SIG-M5 treated with dmso at 0.1 percent for 504 hours (cell line): Measurements from ENCODE around the gene RPTOR.

Experiments used
- DNase-seq: peaks from one replicate; lab custom pipeline; 2025; ENCODE audit not compliant: unreplicated experiment; lab: John Stamatoyannopoulos, UW

RPTOR gene

DNA sequence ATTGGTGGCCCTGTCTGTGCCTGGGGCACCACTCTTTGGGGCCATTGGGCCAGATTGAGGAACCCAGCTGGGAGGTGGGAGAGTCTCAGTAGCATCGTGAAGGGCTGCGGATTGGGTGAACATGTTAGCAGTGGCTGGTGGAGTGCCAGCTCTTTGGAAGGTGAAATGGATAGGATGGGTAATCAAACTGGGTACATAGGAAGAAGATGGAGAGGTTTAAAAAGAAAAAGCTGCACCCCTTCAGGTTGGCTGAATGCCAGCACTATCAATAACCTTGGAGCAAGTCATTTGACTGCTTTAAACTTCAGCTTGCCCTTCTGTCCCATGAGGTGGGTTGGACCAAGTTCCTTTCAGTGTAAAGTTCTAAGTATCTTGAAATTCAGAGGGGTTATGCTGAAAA lies 95.0 kb downstream of the RPTOR start:
- no peak for DNase-seq

DNA sequence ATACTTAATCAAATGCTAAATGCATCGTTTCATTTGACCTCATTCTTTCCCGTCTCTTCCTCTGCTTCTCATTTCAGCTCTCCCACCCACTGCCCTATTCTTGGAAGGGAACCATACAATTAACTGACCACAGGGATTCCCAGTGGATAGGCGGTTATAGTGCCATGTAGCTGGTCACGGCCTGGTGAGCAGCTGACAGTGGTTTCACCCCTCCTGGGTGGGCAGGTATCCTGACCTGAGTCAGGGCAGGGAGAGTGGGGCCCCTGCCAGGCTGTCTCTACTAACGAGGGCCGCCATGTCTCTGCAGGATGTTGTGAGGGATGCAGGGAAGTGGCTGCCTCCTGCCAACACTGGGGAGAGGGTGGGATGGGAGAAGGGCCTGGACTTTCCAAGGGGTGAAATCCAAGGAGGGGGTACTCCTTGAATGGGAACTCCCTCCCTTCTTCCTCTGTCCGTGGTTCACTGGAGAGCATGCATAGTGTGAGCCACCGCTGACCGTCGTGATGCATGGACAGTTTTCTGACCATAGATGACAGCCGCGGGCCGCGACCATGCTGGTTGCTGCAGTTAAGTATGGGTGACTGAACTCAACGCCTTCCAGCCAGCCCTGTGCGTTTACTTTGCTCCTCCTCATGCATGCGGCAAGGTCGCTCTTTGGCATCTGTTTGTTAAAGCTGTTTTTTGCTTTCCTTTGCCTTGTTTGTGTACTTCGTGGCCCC lies 95.9 kb downstream of the RPTOR start:
- DNase-seq, result no peak

DNA sequence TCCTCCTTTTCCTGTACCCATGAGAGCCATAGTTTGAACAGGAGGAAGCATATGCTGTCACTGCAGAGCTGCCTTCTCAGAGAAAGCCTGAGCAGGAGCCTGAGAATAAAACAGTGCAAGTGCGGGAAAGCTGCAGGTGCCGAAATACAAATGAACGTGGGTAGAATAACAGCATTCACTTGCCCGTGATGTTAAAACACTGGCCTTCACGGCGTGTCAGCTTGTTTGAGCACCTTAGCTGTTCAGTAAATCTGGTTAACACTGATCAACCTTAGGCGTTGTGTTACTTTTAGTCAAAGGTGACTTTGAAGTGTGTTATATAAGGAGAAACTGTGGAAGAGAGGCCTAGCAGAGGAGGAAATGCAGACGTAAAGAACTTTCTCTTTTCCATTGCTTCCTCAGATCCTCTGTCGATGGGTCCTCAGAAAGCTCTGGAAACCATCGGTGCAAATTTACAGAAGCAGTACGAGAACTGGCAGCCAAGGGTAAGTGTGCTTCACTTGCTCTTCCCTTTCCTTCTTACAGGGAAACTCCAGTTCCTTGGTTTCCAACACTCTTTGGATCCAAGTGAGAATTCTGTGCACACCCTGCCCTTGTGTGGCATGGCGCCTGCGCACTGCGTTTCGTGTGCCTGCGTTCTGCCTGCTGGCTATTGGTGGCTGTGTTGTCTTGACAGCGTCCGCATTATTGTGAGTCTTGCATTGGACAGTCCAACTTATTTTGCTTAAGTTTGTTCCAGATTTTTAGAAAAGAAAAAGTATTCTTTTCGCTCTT lies 98.9 kb downstream of the RPTOR start:
- DNase-seq, result no peak

DNA sequence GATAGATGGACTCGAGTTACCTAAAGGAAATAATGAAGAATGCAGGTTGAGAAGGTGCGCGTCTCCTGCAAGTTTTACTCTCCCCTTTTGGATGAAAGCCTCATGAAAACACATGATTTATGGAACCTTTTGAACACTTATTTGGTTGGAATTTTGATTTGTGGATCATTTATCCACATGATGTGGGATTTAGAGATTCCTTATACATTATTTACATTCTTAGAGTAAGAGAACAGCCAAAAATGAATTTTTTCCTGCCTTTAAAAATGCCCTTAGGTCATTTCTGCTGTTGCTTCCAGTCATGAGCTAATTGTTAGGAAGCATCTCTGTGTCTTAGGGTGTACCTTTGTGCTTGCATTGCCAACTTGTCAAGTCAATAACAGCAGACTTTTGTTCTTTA lies 99.9 kb downstream of the RPTOR start:
- DNase-seq, result no peak

DNA sequence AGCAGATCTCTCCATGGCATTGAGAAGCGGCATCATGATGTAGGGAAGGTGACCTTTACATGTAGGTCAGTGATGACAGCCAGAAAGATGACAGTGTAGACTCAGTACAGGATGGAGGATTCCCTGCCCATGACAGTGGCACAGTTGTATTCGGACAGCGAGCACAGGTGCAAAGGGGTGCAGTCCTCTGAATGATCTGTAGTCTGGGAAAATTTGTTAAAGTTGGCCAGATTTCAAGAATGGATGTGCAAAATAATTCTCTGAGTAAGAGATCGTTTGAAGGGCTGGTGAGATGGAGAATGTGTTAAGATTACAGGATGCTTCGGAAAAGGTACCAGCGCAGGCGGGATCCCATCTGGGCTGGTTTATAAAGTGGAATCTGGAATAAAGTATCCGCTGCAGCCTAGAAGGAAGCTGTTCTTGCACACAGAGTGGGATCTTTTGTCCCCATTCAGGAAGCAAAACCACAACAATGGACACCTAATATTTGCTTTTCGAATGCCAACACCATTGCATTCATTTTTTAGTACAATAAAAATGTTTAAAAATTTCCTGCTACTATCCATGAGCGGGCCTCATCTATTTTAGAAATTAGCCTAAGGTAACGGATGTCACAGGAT lies 101.2 kb downstream of the RPTOR start:
- DNase-seq, result no peak

DNA sequence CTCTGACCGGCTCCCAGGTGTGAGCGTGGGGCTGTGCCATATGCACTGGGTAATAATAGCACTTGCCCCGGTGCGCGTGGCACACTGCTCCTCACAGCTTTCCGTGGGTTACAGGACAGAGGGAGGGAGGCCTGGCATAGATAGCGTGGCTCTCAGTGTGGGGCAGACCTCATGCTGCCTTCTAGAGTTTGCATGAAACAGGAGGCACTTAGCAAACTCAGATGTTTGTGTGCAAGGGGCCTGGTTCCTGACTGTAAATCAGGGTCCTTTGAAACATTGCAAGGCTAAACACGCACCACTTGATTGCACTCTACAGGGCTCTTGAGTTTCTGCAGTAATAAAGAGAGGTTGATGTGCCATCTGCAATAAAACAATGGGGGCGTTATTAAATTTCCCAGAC lies 101.7 kb downstream of the RPTOR start:
- no peak for DNase-seq

DNA sequence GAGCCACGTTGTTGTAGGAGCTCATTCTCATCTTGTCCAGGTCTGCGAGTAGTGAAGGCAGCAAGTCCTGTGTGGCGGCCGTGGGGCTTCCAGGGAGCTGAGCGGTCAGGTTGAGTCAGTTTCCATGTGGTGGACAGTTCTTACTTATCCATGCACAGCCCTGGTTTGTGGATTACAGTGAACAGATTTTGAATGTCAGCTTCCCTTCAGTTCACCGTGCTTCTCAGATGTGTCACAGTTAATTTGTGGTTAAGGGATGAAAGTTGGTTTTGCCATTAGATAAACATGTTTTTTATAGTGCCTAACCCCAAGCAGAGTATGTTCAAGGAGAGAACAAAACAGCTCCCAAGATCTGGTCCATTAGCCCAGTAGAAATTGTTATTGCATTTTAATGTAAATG lies 103.1 kb downstream of the RPTOR start:
- DNase-seq, result no peak

DNA sequence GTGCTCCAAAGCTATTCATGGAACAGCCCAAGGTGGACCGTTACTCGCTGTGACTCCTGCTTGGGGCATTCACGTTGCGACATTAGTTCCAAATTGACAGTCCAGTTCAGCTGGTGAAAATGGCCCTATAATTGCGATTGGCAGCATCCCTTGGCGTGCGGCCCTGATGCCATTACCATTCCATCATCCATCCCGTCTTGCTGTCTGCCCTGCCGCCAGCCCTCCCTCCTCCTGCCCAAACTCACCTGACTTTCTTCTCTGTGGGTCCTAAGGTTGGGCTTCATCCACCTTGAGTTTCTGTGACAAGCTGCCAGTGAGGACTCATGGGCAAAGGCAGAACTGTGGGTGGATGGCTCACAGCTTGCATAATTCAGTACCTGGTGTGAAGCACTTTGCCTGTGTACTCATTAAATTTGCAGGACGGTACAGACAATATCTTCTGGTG lies 104.6 kb downstream of the RPTOR start:
- no peak for DNase-seq

DNA sequence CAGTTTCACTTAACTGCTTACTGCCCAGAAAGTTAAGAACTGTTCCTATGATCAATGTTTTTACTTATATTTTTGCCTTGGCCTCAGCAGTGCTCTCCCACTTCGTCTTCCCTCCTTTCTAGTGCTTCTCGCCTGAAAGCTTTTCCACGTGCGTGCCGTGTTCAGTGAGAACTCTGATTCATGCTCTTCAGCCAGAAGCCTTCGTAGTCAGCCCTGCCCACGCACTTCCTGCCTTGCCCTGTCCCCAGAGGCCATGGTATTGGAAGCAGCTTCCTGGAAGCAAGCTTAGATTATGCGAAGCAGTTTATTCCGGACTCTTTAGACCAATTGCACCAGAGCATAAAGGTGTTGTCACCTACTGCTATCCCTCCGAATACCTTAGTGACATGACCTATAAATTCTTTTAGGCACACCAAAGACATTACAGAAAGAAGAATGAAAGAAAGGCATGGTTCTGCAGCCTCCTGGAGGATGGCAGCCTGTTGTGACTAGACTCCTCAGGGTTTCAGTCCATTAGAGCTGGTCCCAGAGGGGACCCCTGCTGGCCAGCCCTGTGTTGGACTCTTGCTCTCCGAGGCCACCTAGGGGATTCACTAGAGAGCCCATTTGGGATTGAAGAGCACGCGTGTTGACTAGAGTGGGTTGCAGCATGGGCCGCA lies 105.2 kb downstream of the RPTOR start:
- DNase-seq, result peak; percentile 22

DNA sequence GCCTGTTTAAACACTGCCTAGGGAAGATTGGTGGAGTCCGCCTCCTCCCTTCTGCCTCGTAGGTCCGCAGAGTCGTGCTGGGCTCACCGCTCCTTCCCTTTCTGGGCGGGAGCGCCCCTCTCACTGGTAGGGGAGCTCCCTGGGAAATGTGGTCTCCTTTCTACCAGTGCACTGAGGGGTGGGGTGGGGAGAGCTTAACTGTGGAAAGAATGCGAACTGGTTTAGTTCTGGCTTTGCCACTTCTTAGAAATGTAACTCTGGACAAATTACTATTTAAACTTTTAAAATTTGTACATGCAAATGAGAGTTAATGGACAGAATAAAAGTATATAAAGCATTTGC lies 105.7 kb downstream of the RPTOR start:
- DNase-seq, result no peak

DNA sequence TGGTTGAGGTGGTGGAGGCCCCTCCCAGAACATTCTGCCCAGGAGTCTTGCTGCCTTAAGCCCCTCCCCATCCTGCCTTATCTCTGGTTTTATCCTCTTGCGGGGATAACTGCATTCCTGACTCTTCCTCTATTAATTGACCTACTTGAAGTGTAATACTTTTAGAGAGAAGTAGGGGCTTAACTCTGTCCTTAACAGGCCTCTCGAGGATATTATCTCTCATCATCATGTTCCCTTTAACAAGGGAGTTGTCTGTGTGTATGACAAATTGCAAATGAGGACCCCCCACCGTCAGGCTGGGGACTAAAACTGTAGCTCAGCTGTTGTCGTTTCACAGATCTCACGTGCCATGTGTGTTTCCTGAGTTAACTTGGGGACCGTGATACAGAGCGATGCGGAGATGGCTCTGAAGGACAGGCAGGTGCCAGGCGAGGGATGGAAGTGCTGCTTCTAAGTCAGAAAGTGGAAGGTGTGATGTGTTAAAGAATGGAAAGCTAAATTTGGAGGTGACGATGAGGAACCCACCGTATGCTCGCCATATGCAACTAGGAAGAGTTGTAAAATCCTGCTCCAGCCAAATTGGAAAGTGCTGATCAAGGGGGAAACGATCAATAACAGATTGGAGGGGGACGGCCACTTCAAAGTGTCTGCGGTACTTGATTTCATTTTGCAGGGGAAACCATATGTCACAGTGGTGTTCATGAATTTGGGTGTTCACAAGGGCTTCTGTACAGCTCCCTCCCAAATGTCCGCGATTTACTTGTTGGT lies 106.3 kb downstream of the RPTOR start:
- no peak for DNase-seq

DNA sequence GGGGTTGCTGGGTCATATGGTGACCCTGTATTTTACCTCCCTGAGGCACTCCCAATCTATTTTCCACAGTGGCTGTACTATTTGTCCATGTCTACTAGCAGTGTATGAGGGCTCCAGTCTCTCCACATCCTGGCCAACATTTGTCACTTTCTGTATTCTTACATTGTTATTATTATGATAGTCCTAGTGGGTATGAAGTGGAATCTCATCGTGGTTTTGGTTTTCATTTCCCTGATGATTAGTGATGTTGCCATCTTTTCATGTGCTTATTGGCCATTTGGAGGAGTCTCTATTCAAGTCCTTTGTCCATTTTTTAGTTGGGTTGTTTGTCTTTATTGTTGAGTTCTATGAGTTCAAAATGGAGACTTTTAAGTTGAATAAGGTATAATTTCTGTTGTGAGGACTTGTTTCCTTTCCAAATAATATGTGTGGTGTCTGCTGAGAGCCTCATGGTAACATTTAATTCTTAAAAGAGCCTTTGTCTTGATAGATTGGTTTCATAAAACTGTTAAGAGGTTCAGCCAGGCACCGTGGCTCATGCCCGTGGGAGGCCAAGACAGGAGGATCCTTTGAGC lies 108.2 kb downstream of the RPTOR start:
- no peak for DNase-seq

DNA sequence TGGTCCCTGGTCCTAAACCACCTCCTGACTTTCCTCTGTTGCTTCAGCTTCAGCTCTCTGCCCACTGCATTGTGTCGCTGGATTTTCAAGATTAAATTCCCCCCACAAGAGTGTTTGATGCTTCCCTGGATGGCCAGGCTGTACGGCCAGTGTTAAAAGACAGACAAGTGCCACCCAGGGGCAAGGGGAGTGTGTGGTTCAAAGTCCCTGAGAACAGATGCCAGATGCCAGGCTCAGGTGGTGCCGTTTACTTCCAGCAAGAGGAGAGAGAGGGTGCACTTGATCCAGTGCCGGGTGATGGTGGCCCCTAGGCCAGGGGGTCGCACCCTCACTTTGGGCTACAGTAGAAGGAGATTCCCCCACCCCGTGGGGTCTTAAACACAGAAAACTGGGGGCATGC lies 109.2 kb downstream of the RPTOR start:
- DNase-seq, result no peak

DNA sequence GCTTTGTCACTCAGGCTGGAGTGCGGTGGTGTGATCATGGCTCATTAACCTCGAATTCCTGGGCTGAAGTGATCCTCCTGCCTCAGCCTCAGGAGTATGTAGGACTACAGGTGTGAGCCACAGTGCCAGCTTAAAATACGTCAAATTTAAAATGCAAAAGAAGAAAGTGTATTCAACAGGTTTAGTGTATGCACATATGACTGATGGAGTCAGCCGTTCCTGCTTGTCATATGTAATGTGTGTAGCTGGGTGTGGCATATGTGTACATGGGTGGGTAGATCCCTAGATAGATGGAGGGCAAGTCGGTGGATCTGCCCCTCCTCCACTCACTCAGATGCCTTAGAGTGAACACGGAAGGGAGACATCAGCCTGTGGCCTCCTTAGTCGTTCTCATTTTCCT lies 111.0 kb downstream of the RPTOR start:
- DNase-seq, result no peak

DNA sequence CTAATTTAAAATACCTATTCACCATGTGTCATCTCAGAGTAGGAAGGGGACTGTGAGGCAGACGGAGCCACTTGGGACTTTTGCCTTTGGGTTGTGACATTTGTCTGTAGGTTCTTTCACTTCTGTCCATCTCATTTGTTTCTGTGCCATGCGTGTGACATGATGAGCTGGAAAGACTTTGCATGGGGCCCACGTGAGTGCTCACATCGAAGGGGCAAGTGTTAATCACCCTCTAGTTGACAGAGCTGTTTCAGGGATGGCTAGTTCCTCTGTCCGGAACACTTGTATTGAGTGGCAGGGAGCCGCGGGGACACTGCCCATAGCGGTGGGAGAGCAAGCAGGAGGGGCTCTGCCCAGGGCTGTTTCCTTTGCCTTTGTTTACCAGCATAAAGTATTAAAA lies 112.0 kb downstream of the RPTOR start:
- DNase-seq, result no peak

DNA sequence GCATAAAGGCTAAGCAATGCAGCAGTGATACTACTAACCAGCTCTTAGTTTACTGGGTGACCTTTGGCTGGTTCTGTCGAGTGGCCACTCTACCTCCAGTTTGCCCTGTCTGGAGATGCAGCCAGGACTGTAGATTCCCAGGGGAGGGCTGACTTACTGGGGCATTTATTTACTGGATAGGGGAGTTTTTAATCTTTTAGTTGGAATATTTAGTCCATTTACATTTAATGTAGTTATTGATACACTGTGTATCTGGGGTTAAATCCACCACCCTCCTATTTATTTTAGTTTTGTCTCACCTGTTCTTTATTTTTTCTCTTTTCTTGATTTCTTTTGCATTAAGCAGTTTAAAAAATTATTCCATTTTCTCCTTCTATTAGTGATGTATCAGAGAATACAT lies 112.9 kb downstream of the RPTOR start:
- no peak for DNase-seq

DNA sequence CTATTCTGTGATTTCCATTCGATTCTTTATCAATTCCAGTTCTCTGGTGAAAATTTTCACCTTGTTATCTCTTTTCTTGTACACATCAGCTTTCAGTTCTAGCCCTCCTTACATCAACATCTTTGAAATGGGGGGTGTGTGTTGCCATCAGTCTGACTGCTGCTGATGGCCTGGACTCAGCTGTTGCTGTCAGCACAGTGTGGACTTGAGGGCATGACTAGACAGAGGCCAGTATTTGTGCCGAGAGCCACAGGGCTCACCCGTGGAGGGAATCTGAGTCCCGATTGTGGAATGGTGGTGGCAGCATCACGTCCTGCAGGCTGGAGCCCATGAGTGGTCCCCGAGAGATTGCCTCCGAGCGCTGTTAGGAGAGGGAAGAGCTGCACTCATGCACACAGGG lies 114.2 kb downstream of the RPTOR start:
- DNase-seq, result no peak

DNA sequence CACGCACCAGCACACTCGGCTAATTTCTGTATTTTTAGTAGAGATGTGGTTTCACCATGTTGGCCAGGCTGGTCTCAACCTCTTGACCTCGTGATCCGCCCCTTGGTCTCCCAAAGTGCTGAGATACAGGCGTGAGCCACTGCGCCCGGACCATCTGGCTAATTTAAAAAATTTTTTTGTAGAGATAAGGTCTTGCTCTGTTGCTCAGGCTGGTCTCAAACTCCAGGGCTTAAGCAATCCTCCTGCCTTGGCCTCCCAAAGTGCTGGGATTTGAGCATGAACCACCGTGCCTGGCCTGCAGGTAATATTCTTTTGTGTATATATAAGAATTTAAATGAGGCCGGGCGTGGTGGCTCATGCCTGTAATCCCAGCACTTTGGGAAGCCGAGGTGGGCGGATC lies 115.0 kb downstream of the RPTOR start:
- no peak for DNase-seq

DNA sequence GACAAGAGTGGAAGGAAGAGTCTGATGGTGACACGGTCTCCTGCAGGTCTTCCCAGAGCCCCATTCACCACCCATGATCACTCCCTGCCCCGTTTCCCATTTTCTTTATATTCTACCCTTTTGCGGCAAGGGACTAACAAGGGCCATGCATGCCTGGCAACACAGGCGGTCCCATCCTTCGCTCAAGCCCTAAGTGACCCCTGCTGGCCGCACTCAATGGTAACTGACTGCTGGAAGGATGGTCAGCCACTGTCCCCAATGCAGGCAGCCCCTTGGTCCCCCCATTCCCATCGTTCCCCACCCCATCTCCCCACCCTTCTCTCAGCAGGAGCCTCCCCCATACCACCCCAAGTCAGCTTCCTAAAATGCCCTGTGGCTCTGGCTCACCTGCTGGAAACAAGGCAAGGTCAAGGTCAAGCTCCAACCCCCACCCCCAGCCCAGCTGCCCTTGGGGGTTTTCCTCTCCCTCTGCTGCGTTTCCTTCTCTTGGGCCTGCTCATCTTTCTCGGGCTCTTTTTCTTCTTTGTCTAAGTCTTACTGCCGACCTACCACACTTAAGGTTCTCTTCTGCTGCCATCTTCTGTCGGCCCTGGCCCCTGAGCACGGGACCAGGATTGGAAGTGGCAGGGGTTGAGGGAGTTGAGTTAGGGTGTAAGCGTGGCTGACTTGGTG lies 116.0 kb downstream of the RPTOR start:
- DNase-seq, result no peak

DNA sequence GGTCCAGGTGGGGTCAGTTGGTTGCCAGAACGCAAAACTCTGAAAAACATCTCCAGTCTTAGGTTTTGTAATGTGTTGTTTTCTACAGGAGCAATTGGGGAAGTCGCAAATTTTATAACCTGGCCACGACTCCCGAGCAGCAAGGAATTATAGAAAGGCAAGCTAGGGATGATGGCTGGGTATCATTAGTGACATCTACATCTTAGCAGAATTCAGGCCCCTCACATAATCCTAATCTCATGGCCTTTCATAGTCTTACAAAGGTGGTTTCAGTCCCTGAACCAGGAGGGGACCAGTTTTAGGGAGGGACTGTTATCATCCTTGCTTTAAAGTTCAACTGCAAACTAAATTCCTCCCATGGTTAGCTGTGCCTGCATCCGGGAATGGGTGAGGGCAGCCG lies 117.9 kb downstream of the RPTOR start:
- no peak for DNase-seq
